HEK293T (cell line): ENCODE data around the gene IFT80.

Source experiments
- CTCF ChIA-PET: fragments of 350-600 bp; formaldehyde crosslinking; extraction: SDS; loops from one replicate; lab custom pipeline; 2021; ENCODE audit warnings: antibody characterized with exemption, inconsistent platforms; lab: Yijun Ruan, JAX
- POLR2A ChIA-PET: fragments of 350-600 bp; formaldehyde crosslinking; extraction: SDS; loops from one replicate; lab custom pipeline; 2020; ENCODE audit warnings: antibody characterized with exemption, inconsistent platforms; lab: Yijun Ruan, JAX
- DNase-seq: peaks from one replicate; pipeline ENCODE4 v3.0.0; 2012; ENCODE audit warnings: mixed read lengths; ENCODE audit errors: extremely low spot score
- ARNT ChIP-seq: fragments of 450-650 bp; IDR thresholded peaks from 2 replicates; pipeline ENCODE4 v1.6.1; 2017; ENCODE audit warnings: mild to moderate bottlenecking
- BHLHE40 ChIP-seq: fragments of 450-650 bp; IDR thresholded peaks from 2 replicates; pipeline ENCODE4 v1.6.1; 2016; ENCODE audit warnings: mild to moderate bottlenecking, moderate library complexity, borderline replicate concordance
- CTBP1 ChIP-seq: fragments of 450-650 bp; IDR thresholded peaks from 2 replicates; pipeline ENCODE4 v1.6.1; 2016; ENCODE audit warnings: borderline replicate concordance
- ELF4 ChIP-seq: fragments of 450-650 bp; IDR thresholded peaks from 2 replicates; pipeline ENCODE4 v1.6.1; 2017; ENCODE audit warnings: antibody characterized with exemption
- FOXA1 ChIP-seq: fragments of 450-650 bp; IDR thresholded peaks from 2 replicates; pipeline ENCODE4 v1.6.1; 2016; ENCODE audit warnings: mild to moderate bottlenecking
- FOXK2 ChIP-seq: fragments of 450-650 bp; IDR thresholded peaks from 2 replicates; pipeline ENCODE4 v1.6.1; 2016; ENCODE audit warnings: mild to moderate bottlenecking
- FOXM1 ChIP-seq: fragments of 450-650 bp; IDR thresholded peaks from 2 replicates; pipeline ENCODE4 v1.6.1; 2017; ENCODE audit warnings: mild to moderate bottlenecking, borderline replicate concordance
- HDGF ChIP-seq: fragments of 450-650 bp; IDR thresholded peaks from 2 replicates; pipeline ENCODE4 v1.6.1; 2017; ENCODE audit warnings: antibody characterized with exemption, borderline replicate concordance
- L3MBTL2 ChIP-seq: fragments of 450-650 bp; conservative IDR thresholded peaks from 2 replicates; pipeline ENCODE4 v1.6.1; 2016; ENCODE audit warnings: mild to moderate bottlenecking
- LEF1 ChIP-seq: fragments of 450-650 bp; IDR thresholded peaks from 2 replicates; pipeline ENCODE4 v1.6.1; 2017; ENCODE audit warnings: mild to moderate bottlenecking, borderline replicate concordance
- NFRKB ChIP-seq: fragments of 450-650 bp; IDR thresholded peaks from 2 replicates; pipeline ENCODE4 v1.6.1; 2016; ENCODE audit warnings: mild to moderate bottlenecking, moderate library complexity
- SP1 ChIP-seq: fragments of 450-650 bp; IDR thresholded peaks from 2 replicates; pipeline ENCODE4 v1.6.1; 2017
- SUZ12 ChIP-seq: fragments of 450-650 bp; IDR thresholded peaks from 2 replicates; pipeline ENCODE4 v1.6.1; 2016; ENCODE audit warnings: mild to moderate bottlenecking
- TARDBP ChIP-seq: fragments of 450-650 bp; IDR thresholded peaks from 2 replicates; pipeline ENCODE4 v1.6.1; 2016
- ZNF384 ChIP-seq: fragments of 450-650 bp; IDR thresholded peaks from 2 replicates; pipeline ENCODE4 v1.6.1; 2016
- TF ChIP-seq, protein P1 (sequence below): fragments of 450-650 bp; IDR thresholded peaks from 2 replicates; pipeline ENCODE4 v1.6.1; 2016

IFT80 gene

GRCh38 chr3:160437083-160437455 is 38.0 kb upstream of the IFT80 start:
- TF ChIP-seq FOXK2 = no peak
- POLR2A ChIA-PET = no interaction called here
- DNase-seq = no peak
- CTCF ChIA-PET = no interaction called here

DNA sequence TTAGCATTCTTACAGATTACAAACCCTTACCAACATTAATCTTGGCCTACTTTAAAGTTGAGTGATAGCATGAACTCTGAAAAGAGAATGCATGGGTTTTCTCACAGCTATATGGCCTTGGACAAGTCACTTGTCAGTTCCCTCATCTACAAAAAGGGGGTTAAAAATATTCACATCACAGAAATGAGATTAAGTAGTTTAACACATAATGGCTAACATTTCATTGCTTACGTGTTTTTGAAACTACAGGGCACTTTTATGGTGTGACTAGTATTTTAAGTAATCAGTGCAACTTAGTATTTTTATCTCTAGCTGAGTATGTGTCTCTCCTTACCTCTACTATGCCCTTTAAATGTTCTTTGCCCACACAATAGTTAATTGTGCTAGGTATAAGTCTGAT is 36.7 kb upstream of the IFT80 start:
- CTCF ChIA-PET = no interaction called here
- POLR2A ChIA-PET = interaction anchor here (2.7 kb wide), 1 partner anchor 14 kb away, joined by 13 read pairs; the partner anchor contains the start of gene TRIM59
- TF ChIP-seq NFRKB = no peak
- no peak for TF ChIP-seq SP1
- DNase-seq = no peak

DNA sequence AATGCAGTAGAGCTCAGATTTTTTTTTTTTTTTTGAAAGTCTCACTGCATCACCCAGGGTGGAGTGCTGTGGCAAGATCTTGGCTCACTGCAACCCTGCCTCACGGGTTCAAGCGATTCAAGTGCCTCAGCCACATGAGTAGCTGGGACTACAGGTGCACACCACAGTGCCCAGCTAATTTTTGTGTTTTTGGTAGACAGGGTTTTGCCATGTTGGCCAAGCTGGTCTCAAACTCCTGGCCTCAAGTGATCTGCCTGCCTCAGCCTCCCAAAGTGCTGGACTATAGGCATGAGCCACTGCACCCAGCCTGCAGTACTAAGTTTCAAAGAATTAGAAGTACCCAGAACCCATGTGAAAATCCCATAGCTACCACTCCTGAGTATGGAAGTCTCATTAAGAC is 36.1 kb upstream of the IFT80 start:
- ChIA-PET POLR2A (interaction anchor here (2.7 kb wide), 1 partner anchor 15 kb away, joined by 13 read pairs; the partner anchor contains the start of gene TRIM59), CTCF (no interaction called here)
- DNase-seq = no peak
- no peak for TF ChIP-seq NFRKB
- no peak for TF ChIP-seq L3MBTL2
- no peak for TF ChIP-seq SUZ12

GRCh38 chr3:160434071-160434470 is 35.0 kb upstream of the IFT80 start:
- ChIA-PET CTCF (no interaction called here), POLR2A (interaction anchor here (2.7 kb wide), 1 partner anchor 16 kb away, joined by 13 read pairs; the partner anchor contains the start of gene TRIM59)
- TF ChIP-seq CTBP1 (no peak), FOXA1 (no peak), HDGF (no peak), LEF1 (no peak), NFRKB (no peak), TARDBP (no peak), SP1 (no peak), ZNF384 (no peak), FOXM1 (no peak), SUZ12 (no peak), ARNT (no peak), BHLHE40 (no peak), ELF4 (no peak), FOXK2 (no peak), L3MBTL2 (no peak)
- TF ChIP-seq, protein P1, sequence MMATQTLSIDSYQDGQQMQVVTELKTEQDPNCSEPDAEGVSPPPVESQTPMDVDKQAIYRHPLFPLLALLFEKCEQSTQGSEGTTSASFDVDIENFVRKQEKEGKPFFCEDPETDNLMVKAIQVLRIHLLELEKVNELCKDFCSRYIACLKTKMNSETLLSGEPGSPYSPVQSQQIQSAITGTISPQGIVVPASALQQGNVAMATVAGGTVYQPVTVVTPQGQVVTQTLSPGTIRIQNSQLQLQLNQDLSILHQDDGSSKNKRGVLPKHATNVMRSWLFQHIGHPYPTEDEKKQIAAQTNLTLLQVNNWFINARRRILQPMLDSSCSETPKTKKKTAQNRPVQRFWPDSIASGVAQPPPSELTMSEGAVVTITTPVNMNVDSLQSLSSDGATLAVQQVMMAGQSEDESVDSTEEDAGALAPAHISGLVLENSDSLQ = no peak
- no peak for DNase-seq

DNA sequence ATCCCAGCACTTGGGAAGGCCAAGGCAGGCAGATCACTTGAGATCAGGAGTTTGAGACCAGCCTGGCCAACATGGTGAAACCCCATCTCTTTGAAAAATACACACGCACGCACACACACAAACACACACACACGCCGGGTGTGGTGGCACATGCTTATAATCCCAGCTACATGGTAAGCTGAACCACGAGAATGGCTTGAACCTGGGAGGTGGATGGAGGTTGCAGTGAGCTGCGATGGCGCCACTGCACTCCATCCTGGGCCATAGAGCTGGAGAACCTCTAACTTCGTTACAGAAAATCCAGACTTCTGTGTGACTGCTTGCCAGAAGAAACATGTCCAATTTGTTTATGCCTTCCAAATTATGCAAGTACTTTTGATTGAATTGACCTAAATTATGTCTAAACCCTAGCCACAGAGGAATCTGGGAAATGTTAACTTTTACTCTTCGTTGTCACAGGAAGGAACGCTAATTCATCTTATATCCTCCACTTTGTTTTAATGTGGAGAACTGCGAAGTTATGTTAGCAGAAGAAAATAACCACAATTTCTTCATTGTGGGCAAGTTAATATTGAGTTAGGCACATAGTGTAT is 28.9 kb upstream of the IFT80 start:
- no peak for TF ChIP-seq LEF1
- TF ChIP-seq NFRKB = no peak
- no peak for TF ChIP-seq ARNT
- TF ChIP-seq SUZ12 = no peak
- TF ChIP-seq SP1 = no peak
- no peak for TF ChIP-seq ZNF384
- no peak for TF ChIP-seq CTBP1
- no peak for TF ChIP-seq ELF4
- no peak for TF ChIP-seq FOXK2
- no peak for TF ChIP-seq L3MBTL2
- TF ChIP-seq, protein P1 = no peak
- no peak for TF ChIP-seq FOXM1
- no peak for TF ChIP-seq BHLHE40
- TF ChIP-seq FOXA1 = no peak
- no peak for TF ChIP-seq HDGF
- TF ChIP-seq TARDBP = no peak
- ChIA-PET POLR2A (no interaction called here), CTCF (no interaction called here)
- no peak for DNase-seq

GRCh38 chr3:160417311-160417710 is 18.3 kb upstream of the IFT80 start:
- TF ChIP-seq CTBP1 (no peak), L3MBTL2 (no peak), LEF1 (no peak), SUZ12 (no peak)
- ChIA-PET POLR2A (no interaction called here), CTCF (no interaction called here)
- DNase-seq = no peak

GRCh38 chr3:160413613-160414248 is 14.7 kb upstream of the IFT80 start:
- DNase-seq = peak; percentile 63
- ChIA-PET POLR2A (no interaction called here), CTCF (interaction anchor here (1.1 to 1.2 kb wide), 2 partner anchors 20 to 251 kb away, joined by 3 to 5 read pairs; no protein-coding TSS in a partner anchor)
- peak; percentile 91 for TF ChIP-seq ZNF384
- TF ChIP-seq ELF4 = no peak
- no peak for TF ChIP-seq ARNT
- no peak for TF ChIP-seq LEF1
